ENCODE data around the gene TREM1. TPM values are rescaled to one million over a fixed set of nuclear protein-coding genes. Genes with fewer than 3 reads are reported as not detected.

TREM1 gene
- total RNA-seq, 2 experiments from 2014 or later: 0.19 to 0.51 TPM

DNA sequence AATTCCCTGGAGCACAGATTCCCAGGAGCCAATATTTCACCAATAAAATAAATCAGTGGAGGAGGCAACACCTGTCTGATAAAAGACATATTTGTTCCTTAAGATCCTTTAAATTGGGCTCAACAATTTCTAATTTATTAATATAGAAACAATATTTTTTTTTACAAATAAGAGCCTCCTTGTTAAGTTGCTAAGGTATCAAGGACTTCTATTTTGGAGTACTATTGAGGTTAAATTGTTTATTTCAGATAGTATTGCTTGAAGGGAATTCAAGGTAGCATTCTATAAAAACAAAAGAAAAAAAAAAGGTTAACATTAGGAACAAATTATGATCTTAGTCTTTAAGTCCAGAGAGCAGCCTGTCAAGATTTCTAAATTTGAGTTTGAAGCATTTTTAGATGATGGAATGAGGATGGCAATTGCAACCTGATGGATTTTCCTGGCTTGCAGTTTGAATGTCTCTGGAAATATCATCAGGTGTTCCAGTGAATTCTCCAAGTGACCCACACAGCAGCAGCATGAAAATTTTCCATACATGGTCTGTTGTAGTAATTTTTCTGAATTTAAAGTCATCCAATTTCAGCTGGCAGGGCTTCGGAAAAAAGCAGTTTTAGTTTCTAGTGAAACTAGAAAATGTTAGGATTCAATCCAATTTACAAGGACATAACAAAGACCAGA, 29.6 kb upstream of the TREM1 start:
- TF ChIP-seq, protein P1, sequence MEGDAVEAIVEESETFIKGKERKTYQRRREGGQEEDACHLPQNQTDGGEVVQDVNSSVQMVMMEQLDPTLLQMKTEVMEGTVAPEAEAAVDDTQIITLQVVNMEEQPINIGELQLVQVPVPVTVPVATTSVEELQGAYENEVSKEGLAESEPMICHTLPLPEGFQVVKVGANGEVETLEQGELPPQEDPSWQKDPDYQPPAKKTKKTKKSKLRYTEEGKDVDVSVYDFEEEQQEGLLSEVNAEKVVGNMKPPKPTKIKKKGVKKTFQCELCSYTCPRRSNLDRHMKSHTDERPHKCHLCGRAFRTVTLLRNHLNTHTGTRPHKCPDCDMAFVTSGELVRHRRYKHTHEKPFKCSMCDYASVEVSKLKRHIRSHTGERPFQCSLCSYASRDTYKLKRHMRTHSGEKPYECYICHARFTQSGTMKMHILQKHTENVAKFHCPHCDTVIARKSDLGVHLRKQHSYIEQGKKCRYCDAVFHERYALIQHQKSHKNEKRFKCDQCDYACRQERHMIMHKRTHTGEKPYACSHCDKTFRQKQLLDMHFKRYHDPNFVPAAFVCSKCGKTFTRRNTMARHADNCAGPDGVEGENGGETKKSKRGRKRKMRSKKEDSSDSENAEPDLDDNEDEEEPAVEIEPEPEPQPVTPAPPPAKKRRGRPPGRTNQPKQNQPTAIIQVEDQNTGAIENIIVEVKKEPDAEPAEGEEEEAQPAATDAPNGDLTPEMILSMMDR (conservative IDR thresholded peaks at IDR 0.05; ENCODE audit: low read length): no peak
- no peak for TF ChIP-seq EZH2phosphoT487 (IDR thresholded peaks at IDR 0.05; ENCODE audit: borderline replicate concordance, low read depth, low read length)
- no peak overlapping the region for H2AFZ ChIP-seq (ENCODE audit: low read length)
- ChIA-PET CTCF (ENCODE audit: unreplicated experiment) (no interaction called here), POLR2A (no interaction called here)
- H3K36me3 ChIP-seq (ENCODE audit: insufficient read depth, low read length): no peaks in the 10 kb centered on the region
- H3K9me2 ChIP-seq (ENCODE audit: insufficient read depth, low read length): no peaks in the 10 kb centered on the region
- H3K4me2 ChIP-seq (ENCODE audit: low read length): no peak overlapping the region
- no TSS peak for BruUV-seq (replicated peaks)
- intact Hi-C loops (cut with micrococcal nuclease; ENCODE audit: unreplicated experiment): loop anchor here (5.0 kb wide), 3 partner anchors 114 to 309 kb away; partner anchors contain the start of genes NFYA, OARD1 and TREML2
- no peak for DNase-seq (ENCODE audit: low spot score)
- no peak overlapping the region for H3K27ac ChIP-seq (ENCODE audit: low read depth, low read length, poor library complexity, severe bottlenecking)
- no peaks in the 10 kb centered on the region for H3K79me2 ChIP-seq (ENCODE audit: insufficient read depth, low read depth, low read length)
- no peaks in the 10 kb centered on the region for H3K9me3 ChIP-seq (ENCODE audit: low read length)
- H3K4me3 ChIP-seq (ENCODE audit: low read depth, low read length, poor library complexity, severe bottlenecking): no peak overlapping the region
- H4K20me1 ChIP-seq (ENCODE audit: insufficient read depth, low read length): no peaks in the 10 kb centered on the region
- peaks cover 7% of the 10 kb centered on the region for H3K4me1 ChIP-seq (ENCODE audit: insufficient read depth, low read length, poor library complexity, severe bottlenecking)

DNA sequence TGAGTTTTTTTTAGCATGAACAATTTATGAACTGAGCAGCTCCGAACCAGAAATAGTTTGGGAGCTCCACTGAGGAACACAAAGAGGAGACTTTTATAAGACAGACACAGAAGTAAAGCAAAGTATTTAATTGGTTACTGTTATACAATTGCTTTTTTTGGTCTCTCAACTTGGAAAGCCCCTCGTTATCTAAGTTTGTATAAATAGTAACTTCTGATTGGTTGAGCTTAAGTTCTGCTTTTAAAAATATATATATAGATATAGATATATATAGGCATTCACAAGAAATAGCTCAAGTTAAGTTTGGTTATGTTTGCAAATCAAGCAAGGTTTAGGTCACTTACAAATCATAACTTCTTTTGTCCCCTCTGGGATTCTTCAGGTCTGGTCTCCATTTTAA, 28.7 kb upstream of the TREM1 start:
- no peak for DNase-seq (ENCODE audit: low spot score)
- Histone ChIP-seq H3K27ac (ENCODE audit: low read depth, low read length, poor library complexity, severe bottlenecking) (no peak overlapping the region), H3K9me2 (ENCODE audit: insufficient read depth, low read length) (no peaks in the 10 kb centered on the region), H3K36me3 (ENCODE audit: insufficient read depth, low read length) (no peaks in the 10 kb centered on the region), H4K20me1 (ENCODE audit: insufficient read depth, low read length) (no peaks in the 10 kb centered on the region), H3K9me3 (ENCODE audit: low read length) (no peaks in the 10 kb centered on the region), H3K4me1 (ENCODE audit: insufficient read depth, low read length, poor library complexity, severe bottlenecking) (peaks cover 7% of the 10 kb centered on the region), H3K79me2 (ENCODE audit: insufficient read depth, low read depth, low read length) (no peaks in the 10 kb centered on the region), H2AFZ (ENCODE audit: low read length) (no peak overlapping the region), H3K4me2 (ENCODE audit: low read length) (no peak overlapping the region), H3K4me3 (ENCODE audit: low read depth, low read length, poor library complexity, severe bottlenecking) (no peak overlapping the region)
- no TSS peak for BruUV-seq (replicated peaks)
- POLR2A ChIA-PET: interaction anchor here (0.6 to 0.9 kb wide), 2 partner anchors 20 to 568 kb away, joined by 3 to 4 read pairs; no protein-coding TSS in a partner anchor
- intact Hi-C loops (cut with micrococcal nuclease; ENCODE audit: unreplicated experiment): loop anchor here (5.0 kb wide), 3 partner anchors 113 to 308 kb away; partner anchors contain the start of genes NFYA, OARD1 and TREML2
- CTCF ChIA-PET (ENCODE audit: unreplicated experiment): no interaction called here
- TF ChIP-seq EZH2phosphoT487 (IDR thresholded peaks at IDR 0.05; ENCODE audit: borderline replicate concordance, low read depth, low read length): no peak
- TF ChIP-seq, protein P1 (conservative IDR thresholded peaks at IDR 0.05; ENCODE audit: low read length): no peak
